Adrenal gland (tissue), 5 donors: ENCODE data around the gene ERMP1.

ENCODE experiments used
- CTCF ChIP-seq, 6 experiments: fragments of 450-650 bp in 4 of 6; fragments of 200-600 bp in 2 of 6; sonication (generic) in 1 of 6; IDR thresholded peaks; 1 replicate in 5 of 6; 2 replicates in 1 of 6; pipeline versions ENCODE4 v1.5.1 to v1.8.0; 2016 to 2021; ENCODE audit warnings: antibody characterized with exemption in 6 of 6, mild to moderate bottlenecking in 2 of 6, moderate library complexity in 1 of 6
- POLR2A ChIP-seq, 2 donors: fragments of 450-650 bp; IDR thresholded peaks; one replicate each; pipeline ENCODE4 v1.6.1; 2017; ENCODE audit warnings: antibody characterized with exemption in 2 of 2, mild to moderate bottlenecking in 2 of 2, moderate library complexity in 1 of 2
- donor health status: DM: no; HTN: no; CAD: no.

DNA sequence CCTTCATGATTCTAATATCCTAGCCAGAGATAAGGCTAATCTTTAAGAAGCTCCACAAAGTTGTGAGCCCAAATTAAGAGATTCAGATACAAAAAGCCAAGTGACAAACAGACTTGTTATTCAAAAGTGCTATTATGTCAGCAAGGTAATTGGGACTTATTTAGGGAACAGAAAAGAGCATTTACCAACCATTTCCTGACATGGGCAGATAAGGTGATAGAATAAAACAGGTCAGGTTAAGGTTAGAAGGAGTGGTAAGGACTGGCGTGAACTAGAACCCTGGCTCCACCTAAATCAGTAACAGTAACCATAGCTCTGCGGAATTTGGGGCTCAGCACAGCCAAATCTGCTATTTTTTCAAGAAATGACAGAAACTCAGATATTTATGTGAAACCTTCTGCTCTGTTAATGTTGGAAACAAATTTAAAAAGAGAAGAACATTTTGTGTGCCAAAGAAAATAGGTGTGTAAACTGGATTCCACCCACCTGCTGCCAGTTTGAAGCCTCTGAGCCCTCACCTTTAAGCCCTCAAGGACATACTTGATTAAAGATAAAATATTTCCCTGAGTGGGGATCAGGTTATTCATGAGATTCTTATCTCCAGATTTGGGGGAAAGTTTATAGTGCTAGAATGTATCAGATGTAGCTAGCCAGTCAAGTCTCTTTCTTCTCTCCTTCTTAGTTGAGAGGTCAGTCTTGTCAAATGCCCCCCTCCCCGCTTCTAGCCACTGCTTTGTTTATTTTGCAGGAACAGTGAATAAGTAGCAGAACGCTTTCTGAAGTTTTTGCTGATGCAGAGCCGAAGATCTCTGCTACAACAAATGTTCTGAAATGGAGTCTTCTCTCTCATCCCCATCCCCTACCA, 10.2 kb upstream of the ERMP1 start:
- no peak for TF ChIP-seq POLR2A (IDR thresholded peaks at IDR 0.05)
- no peak for TF ChIP-seq CTCF (IDR thresholded peaks at IDR 0.05)
